Measurements from ENCODE around the gene NKX2-4. TPM values are rescaled to one million over a fixed set of nuclear protein-coding genes. Genes with fewer than 3 reads are reported as not detected.

The NKX2-4 gene
- total and polyA plus RNA-seq, 10 of the 15 experiments (the other 5 are each of a cell fraction or from before 2014, with no cell fraction given), result not detected

DNA sequence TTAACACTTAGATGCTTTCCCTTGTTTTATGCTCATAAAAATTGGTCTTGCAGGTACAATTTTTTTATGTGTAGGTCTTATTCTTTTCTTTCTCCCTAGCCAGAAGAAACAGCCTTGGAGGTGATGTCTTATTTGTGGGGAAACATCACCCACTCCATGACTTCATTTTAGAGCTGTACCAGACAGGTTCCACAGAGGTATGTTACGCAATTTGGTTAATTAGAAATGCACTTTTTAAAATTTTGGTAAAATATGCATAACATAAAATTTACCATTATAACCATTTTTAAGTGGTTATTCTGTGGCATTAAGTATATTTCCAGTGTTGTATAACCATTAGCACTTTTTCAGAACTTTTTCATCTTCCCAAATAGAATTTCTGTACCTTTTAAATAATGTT lies 41.3 kb downstream of the NKX2-4 start:
- Histone ChIP-seq H3K4me1 (ENCODE audit: control insufficient read depth, insufficient read depth, low read length) (no peaks in the 10 kb centered on the region), H4K20me1 (ENCODE audit: control insufficient read depth, insufficient read depth) (no peaks in the 10 kb centered on the region), H3K79me2 (ENCODE audit: control insufficient read depth, insufficient read depth, low read length) (no peaks in the 10 kb centered on the region), H3K36me3 (ENCODE audit: control insufficient read depth in 2 of 2, insufficient read depth in 2 of 2, low read length in 1 of 2) (peaks cover 0 to 18% of the 10 kb centered on the region in 2 experiments; a peak in 3 of 4 replicates), H3K9ac (ENCODE audit: control insufficient read depth, insufficient read depth, low read length) (no peak overlapping the region), H3K4me2 (ENCODE audit: control insufficient read depth, insufficient read depth) (no peak overlapping the region), H3K9me3 (replicated peaks; ENCODE audit: control insufficient read depth, insufficient read depth, low read length) (no peaks in the 10 kb centered on the region), H3K4me3 (no peak overlapping the region), H3K27ac (ENCODE audit: control insufficient read depth, insufficient read depth) (no peak overlapping the region), H2AFZ (ENCODE audit: control insufficient read depth, low read depth, low read length) (no peak overlapping the region), H3K27me3 (replicated peaks in 1 of 2; ENCODE audit: control insufficient read depth in 2 of 2, insufficient read depth in 2 of 2, low read length in 1 of 2) (no peaks in the 10 kb centered on the region)
- WGBS (ENCODE audit: insufficient coverage, insufficient replicate concordance, low lambda C conversion rate, missing lambda C conversion rate), result 100% methylated on average over 1 of the region's 1 CpG
- DNase-seq (ENCODE audit: low read depth, low spot score) (no peak), FAIRE-seq (no peak), ATAC-seq (no peak)
- TF ChIP-seq POLR2AphosphoS5 (IDR thresholded peaks at IDR 0.05; ENCODE audit: low read length), result no peak
- TF ChIP-seq NFIC (IDR thresholded peaks at IDR 0.05; ENCODE audit: low read depth, low read length), result no peak
- no peak for TF ChIP-seq HDAC2 (IDR thresholded peaks at IDR 0.05)
- no peak for TF ChIP-seq EP300 (IDR thresholded peaks at IDR 0.05; ENCODE audit: borderline replicate concordance in 1 of 2, control insufficient read depth in 1 of 2, low read depth in 2 of 2, low read length in 2 of 2)
- TF ChIP-seq GATAD2B (conservative IDR thresholded peaks at IDR 0.05; ENCODE audit: low read depth), result no peak
- TF ChIP-seq ATF7 (IDR thresholded peaks at IDR 0.05; ENCODE audit: low read depth), result no peak
- TF ChIP-seq, protein P1, sequence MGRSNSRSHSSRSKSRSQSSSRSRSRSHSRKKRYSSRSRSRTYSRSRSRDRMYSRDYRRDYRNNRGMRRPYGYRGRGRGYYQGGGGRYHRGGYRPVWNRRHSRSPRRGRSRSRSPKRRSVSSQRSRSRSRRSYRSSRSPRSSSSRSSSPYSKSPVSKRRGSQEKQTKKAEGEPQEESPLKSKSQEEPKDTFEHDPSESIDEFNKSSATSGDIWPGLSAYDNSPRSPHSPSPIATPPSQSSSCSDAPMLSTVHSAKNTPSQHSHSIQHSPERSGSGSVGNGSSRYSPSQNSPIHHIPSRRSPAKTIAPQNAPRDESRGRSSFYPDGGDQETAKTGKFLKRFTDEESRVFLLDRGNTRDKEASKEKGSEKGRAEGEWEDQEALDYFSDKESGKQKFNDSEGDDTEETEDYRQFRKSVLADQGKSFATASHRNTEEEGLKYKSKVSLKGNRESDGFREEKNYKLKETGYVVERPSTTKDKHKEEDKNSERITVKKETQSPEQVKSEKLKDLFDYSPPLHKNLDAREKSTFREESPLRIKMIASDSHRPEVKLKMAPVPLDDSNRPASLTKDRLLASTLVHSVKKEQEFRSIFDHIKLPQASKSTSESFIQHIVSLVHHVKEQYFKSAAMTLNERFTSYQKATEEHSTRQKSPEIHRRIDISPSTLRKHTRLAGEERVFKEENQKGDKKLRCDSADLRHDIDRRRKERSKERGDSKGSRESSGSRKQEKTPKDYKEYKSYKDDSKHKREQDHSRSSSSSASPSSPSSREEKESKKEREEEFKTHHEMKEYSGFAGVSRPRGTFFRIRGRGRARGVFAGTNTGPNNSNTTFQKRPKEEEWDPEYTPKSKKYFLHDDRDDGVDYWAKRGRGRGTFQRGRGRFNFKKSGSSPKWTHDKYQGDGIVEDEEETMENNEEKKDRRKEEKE (IDR thresholded peaks at IDR 0.05), result no peak
- TF ChIP-seq WRNIP1 (IDR thresholded peaks at IDR 0.05; ENCODE audit: borderline replicate concordance, low read depth, low read length), result no peak
- no peak for TF ChIP-seq RB1 (IDR thresholded peaks at IDR 0.05; ENCODE audit: borderline replicate concordance)
- TF ChIP-seq EGR1 (IDR thresholded peaks at IDR 0.05; ENCODE audit: borderline replicate concordance in 1 of 2, low read depth in 2 of 2, low read length in 2 of 2), result no peak
- CTCF ChIA-PET, result interaction anchor here (1.3 kb wide), 1 partner anchor 11 kb away, joined by 3 read pairs; no protein-coding TSS in a partner anchor
- intact Hi-C loops (cut with micrococcal nuclease; ENCODE audit: unreplicated experiment) (no loop called here), in situ Hi-C loops (cut with MboI) (no loop called here)
- no TSS peak for BruUV-seq (replicated peaks)
- RAD21 ChIA-PET (ENCODE audit: unreplicated experiment), result no interaction called here
- SMC1A ChIA-PET (ENCODE audit: uncharacterized antibody, unreplicated experiment), result interaction anchor here (2.0 kb wide), 1 partner anchor 12 kb away, joined by 5 read pairs; no protein-coding TSS in a partner anchor
- POLR2A ChIA-PET, result no interaction called here

Data from GM12878 (cell line).